Sigmoid colon (tissue), 7 donors: ENCODE results near the gene TMEM39B. TPM values are rescaled to one million over a fixed set of nuclear protein-coding genes. Genes with fewer than 3 reads are reported as not detected.
"Not testable (repeated sequence)": the region's sequence is repeated elsewhere in the genome, so short reads cannot be mapped to it uniquely, and the experiment has no call there.

ENCODE experiments used
- DNase-seq: peaks from one replicate; pipeline ENCODE4 v3.0.0-alpha.2; 2019
- H3K27ac ChIP-seq, 4 donors: fragments of 200-600 bp; sonication (generic); one replicate each; pipeline ENCODE4 v1.5.1; 2016 to 2019; ENCODE audit warnings: mild to moderate bottlenecking in 1 of 4
- H3K27me3 ChIP-seq, 3 donors: fragments of 200-600 bp; sonication (generic); one replicate each; pipeline ENCODE4 v1.5.1; 2019; ENCODE audit warnings: mild to moderate bottlenecking in 1 of 3
- H3K36me3 ChIP-seq, 4 donors: fragments of 200-600 bp; sonication (generic); one replicate each; pipeline ENCODE4 v1.5.1; 2016 to 2019
- H3K4me1 ChIP-seq, 4 donors: fragments of 200-600 bp; sonication (generic); one replicate each; pipeline ENCODE4 v1.5.1; 2017 to 2019
- H3K4me3 ChIP-seq, 4 donors: fragments of 200-600 bp; sonication (generic); one replicate each; pipeline ENCODE4 v1.5.1; 2017 to 2019; ENCODE audit warnings: mild to moderate bottlenecking in 2 of 4, moderate library complexity in 1 of 4
- H3K9me3 ChIP-seq, 4 donors: fragments of 200-600 bp in 3 of 4; sonication (generic) in 3 of 4; one replicate each; pipeline versions ENCODE4 v1.5.1 to v1.6.1; 2013 to 2019
- EP300 ChIP-seq, 4 donors: sonication (generic); formaldehyde crosslinking; IDR thresholded peaks; one replicate each; pipeline ENCODE4 v1.6.1; 2017; ENCODE audit warnings: antibody characterized with exemption in 4 of 4
- POLR2A ChIP-seq, 2 donors: fragments of 450-650 bp; IDR thresholded peaks; one replicate each; pipeline ENCODE4 v1.6.1; 2016; ENCODE audit warnings: antibody characterized with exemption in 2 of 2, mild to moderate bottlenecking in 2 of 2, moderate library complexity in 2 of 2
- POLR2AphosphoS5 ChIP-seq, 4 donors: sonication (generic); formaldehyde crosslinking; IDR thresholded peaks; one replicate each; pipeline ENCODE4 v1.6.1; 2017; ENCODE audit warnings: antibody characterized with exemption in 4 of 4
- WGBS, 2 donors: extraction: QIAGEN DNeasy Blood & Tissue Kit; methylation state at CpG; one replicate each; pipeline ENCODE4 v1.1.7; 2013; 5-methylcytosine and 5-hydroxymethylcytosine counted together
- intact Hi-C: fragments of 100-400 bp; cut with DNase I; formaldehyde crosslinking; loops from one replicate; pipeline ENCODE4 v1.15.1; 2023
- polyA plus RNA-seq, 3 donors: library from polyadenylated mRNA; stranded (reverse); fragments of 200-250 nt; gene quantifications; one replicate each; pipeline ENCODE4 v1.2.3, GENCODE V29; 2013
- total RNA-seq, 4 donors: library from RNA; depleted of rRNA; stranded (reverse); fragments of >200 nt; gene quantifications; one replicate each; pipeline ENCODE4 v1.1.0, GENCODE V29; 2016
- TF ChIP-seq, protein P1 (sequence below), 4 experiments: fragments of 450-650 bp in 3 of 4; fragments of 200-600 bp in 1 of 4; IDR thresholded peaks; one replicate each; pipeline ENCODE4 v1.5.1; 2016 to 2019; ENCODE audit warnings: antibody characterized with exemption in 4 of 4, mild to moderate bottlenecking in 3 of 4, moderate library complexity in 2 of 4
- donor health status: healthy with polysubstance abuse.
- donor health status: Bipolar disorder and iron deficiency.
- donor health status: healthy.

The TMEM39B gene
- total and polyA plus RNA-seq, 7 donors, result 2.0 to 11.9 (median 3.7) TPM

DNA sequence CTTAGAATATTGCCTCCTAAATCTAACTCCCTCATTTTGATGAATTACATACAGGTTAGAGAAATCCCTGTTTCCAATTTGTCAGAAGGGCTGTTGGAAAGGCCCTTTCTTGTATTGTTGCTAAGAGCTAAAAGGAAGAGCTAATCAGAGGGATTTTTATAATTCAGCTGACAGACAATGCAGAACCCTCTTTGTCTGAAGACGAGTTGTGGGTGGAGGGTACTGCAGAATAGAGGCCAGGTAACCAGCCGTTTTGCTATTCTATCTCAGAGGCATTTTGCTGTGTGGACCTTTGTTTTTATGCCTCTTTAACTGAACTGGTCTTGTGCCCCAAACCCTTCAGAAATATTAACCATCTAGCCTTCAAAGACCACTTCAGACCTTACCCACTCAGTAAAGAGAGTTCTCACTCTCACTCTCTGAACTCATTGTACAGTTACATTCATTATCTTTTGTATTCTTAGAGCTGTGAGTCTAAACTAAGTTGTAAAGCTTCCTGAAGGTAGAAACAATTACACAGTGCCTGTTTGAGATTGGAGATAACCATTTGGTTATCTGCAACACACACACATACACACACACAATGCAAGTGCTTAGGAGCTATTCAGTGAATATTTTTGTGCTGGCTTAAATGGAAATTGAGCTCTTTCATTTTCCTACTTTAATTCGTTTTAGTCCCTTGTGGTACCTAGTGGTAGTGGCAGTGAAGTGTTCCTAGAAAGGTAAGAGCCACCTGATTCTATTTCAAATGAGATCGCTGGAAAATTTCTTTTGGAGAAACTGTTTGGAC is 54.9 kb downstream of the TMEM39B start:
- intact Hi-C loops, result no loop called here
- WGBS, 2 donors, result 80% methylated on average over 4 of the region's 4 CpGs

DNA sequence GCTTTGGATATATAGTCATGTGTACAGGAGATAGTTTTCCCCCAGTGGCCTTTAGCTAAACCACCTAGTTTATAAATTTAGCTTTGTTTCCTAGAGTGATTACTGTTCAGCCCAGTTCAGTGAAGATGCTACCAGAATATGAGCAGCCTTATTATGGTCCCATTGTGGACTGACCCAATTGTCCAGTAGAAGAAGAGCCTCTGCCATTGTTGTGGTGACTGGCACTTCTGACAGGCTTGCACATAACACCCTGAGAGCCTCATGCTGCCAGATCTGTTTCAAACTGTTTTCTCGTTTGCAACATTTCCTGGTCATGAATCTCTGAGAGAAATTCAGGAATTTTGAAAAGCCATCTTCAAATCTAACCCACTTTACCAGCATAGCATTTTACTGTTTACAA is 55.7 kb downstream of the TMEM39B start:
- no peak for TF ChIP-seq POLR2A (IDR thresholded peaks at IDR 0.05)
- no peak for TF ChIP-seq EP300 (IDR thresholded peaks at IDR 0.05)
- TF ChIP-seq, protein P1, sequence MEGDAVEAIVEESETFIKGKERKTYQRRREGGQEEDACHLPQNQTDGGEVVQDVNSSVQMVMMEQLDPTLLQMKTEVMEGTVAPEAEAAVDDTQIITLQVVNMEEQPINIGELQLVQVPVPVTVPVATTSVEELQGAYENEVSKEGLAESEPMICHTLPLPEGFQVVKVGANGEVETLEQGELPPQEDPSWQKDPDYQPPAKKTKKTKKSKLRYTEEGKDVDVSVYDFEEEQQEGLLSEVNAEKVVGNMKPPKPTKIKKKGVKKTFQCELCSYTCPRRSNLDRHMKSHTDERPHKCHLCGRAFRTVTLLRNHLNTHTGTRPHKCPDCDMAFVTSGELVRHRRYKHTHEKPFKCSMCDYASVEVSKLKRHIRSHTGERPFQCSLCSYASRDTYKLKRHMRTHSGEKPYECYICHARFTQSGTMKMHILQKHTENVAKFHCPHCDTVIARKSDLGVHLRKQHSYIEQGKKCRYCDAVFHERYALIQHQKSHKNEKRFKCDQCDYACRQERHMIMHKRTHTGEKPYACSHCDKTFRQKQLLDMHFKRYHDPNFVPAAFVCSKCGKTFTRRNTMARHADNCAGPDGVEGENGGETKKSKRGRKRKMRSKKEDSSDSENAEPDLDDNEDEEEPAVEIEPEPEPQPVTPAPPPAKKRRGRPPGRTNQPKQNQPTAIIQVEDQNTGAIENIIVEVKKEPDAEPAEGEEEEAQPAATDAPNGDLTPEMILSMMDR (IDR thresholded peaks at IDR 0.05), result no peak
- no peak for TF ChIP-seq POLR2AphosphoS5 (IDR thresholded peaks at IDR 0.05)
- intact Hi-C loops, result no loop called here
- WGBS, 2 donors, result 67 to 72% methylated on average over 1 of the region's 1 CpG

More for the DNA sequence above, 54.9 kb downstream of the TMEM39B start:
- Histone ChIP-seq H3K36me3 (no peaks in the 10 kb centered on the region), H3K4me3 (no peak overlapping the region), H3K9me3 (no peaks in the 10 kb centered on the region), H3K27me3 (no peaks in the 10 kb centered on the region), H3K27ac (no peak overlapping the region), H3K4me1 (peaks cover 0 to 16% (median 7%) of the 10 kb centered on the region in 4 donors)
- TF ChIP-seq EP300 (IDR thresholded peaks at IDR 0.05) (no peak), POLR2A (IDR thresholded peaks at IDR 0.05) (no peak), POLR2AphosphoS5 (IDR thresholded peaks at IDR 0.05) (no peak)
- TF ChIP-seq, protein P1 (IDR thresholded peaks at IDR 0.05), result no peak
- DNase-seq, result no peak

DNA sequence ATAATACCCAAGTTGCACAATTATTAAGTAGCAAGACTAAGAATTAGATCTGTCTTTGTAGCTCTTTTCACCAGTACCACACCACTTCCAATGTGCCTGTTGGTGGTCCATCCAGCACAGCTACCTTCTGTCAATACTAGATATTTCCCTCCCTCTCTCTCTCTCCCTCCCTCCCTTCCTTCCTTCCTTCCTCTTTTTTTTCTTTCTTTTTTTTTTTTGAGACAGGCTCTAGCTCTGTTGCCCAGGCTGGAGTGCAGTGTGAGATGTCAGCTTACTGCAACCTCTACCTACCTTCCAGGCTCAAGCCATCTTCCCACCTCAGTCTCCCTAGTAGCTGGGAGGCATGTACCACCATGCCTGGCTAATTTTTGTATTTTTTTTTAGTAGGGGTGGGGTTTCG is 56.2 kb downstream of the TMEM39B start:
- WGBS, 2 donors, result 89 to 97% methylated on average over 1 of the region's 1 CpG
- Histone ChIP-seq H3K9me3 (no peaks in the 10 kb centered on the region), H3K27me3 (no peaks in the 10 kb centered on the region), H3K4me3 (no peak overlapping the region), H3K27ac (no peak overlapping the region), H3K4me1 (peaks cover 0 to 21% (median 8%) of the 10 kb centered on the region in 4 donors), H3K36me3 (no peaks in the 10 kb centered on the region)
- intact Hi-C loops, result no loop called here
- TF ChIP-seq POLR2A (IDR thresholded peaks at IDR 0.05), result no peak
- TF ChIP-seq, protein P1 (IDR thresholded peaks at IDR 0.05), result no peak
- TF ChIP-seq EP300 (IDR thresholded peaks at IDR 0.05), result no peak
- TF ChIP-seq POLR2AphosphoS5 (IDR thresholded peaks at IDR 0.05), result no peak
- DNase-seq, result no peak

More for the DNA sequence above, 55.7 kb downstream of the TMEM39B start:
- Histone ChIP-seq H3K36me3 (no peaks in the 10 kb centered on the region), H3K4me1 (peaks cover 0 to 16% (median 8%) of the 10 kb centered on the region in 4 donors), H3K27ac (no peak overlapping the region), H3K4me3 (no peak overlapping the region), H3K27me3 (no peaks in the 10 kb centered on the region), H3K9me3 (no peaks in the 10 kb centered on the region)
- DNase-seq, result no peak

DNA sequence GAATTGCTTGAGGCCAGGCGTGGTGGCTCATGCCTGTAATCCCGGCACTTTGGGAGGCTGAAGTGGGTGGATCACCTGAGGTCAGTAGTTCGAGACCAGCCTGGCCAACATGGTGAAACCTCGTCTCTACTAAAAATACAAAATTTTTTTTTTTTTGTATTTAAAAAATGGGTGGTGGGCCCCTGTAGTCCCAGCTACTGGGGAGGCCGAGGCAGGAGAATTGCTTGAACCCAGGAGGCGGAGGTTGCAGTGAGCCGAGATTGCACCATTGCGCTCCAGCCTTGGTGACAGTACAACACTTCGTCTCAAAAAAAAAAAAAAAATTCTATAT is 61.2 kb downstream of the TMEM39B start:
- intact Hi-C loops, H3K4me3 ChIP-seq, DNase-seq, H3K27me3 ChIP-seq, H3K36me3 ChIP-seq, H3K9me3 ChIP-seq: not testable (repeated sequence)
- peak overlapping the region in 2 of 4 donors; percentile 31 to 66 for H3K27ac ChIP-seq
- 94 to 97% methylated on average over 9 of the region's 9 CpGs for WGBS, 2 donors
- H3K4me1 ChIP-seq, result peaks cover 0 to 18% (median 4%) of the 10 kb centered on the region in 4 donors

DNA sequence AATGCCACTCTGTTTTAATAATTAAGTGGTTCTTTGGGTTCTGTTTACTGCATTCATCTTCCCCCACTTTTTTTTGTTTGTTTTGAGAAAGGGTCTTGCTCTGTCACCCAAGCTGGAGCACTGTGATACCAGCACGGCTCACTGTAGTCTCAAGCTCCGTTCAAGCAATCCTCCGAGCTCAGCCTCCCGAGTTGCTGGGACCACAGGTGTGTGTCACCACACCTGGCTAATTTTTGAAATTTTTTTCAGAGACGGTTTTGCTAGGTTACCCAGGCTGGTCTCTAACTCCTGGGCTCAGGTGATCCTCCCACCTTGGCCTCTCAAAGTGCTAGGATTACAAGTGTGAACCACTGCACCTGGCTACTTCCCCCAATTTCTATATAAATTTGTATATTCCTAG is 64.4 kb downstream of the TMEM39B start:
- no peak overlapping the region for H3K4me3 ChIP-seq
- no peak for TF ChIP-seq POLR2AphosphoS5 (IDR thresholded peaks at IDR 0.05)
- TF ChIP-seq, protein P1 (IDR thresholded peaks at IDR 0.05), result no peak
- TF ChIP-seq EP300 (IDR thresholded peaks at IDR 0.05), result no peak
- TF ChIP-seq POLR2A (IDR thresholded peaks at IDR 0.05), result no peak
- no peaks in the 10 kb centered on the region for H3K36me3 ChIP-seq
- H3K4me1 ChIP-seq, result peaks cover 0 to 37% (median 16%) of the 10 kb centered on the region in 4 donors
- no peaks in the 10 kb centered on the region for H3K27me3 ChIP-seq
- WGBS, 2 donors, result 96 to 98% methylated on average over 5 of the region's 5 CpGs
- intact Hi-C loops, result no loop called here
- H3K27ac ChIP-seq, result no peak overlapping the region
- no peak for DNase-seq
- no peaks in the 10 kb centered on the region for H3K9me3 ChIP-seq
